B cell (primary cell): ENCODE measurements around the gene ACSM3. TPM values are rescaled to one million over a fixed set of nuclear protein-coding genes. Genes with fewer than 3 reads are reported as not detected.
A peak's percentile ranks its signal among the peaks of the same experiment; 100 is the strongest.

ENCODE experiments used
- ATAC-seq: fragments of 200-7000 bp; cut with Tn5 transposase; one replicate; pipeline ENCODE4 v1.10.0; 2021; ENCODE audit warnings: low read depth, mild to moderate bottlenecking, moderate number of reproducible peaks, moderate library complexity
- CTCF ChIA-PET: fragments of 350-600 bp; sonication (Branson Sonifier 250); formaldehyde crosslinking; loops from one replicate; lab custom pipeline; 2021; ENCODE audit warnings: antibody characterized with exemption, inconsistent platforms; lab: Charles Lee
- POLR2A ChIA-PET: fragments of 350-600 bp; sonication (Branson Sonifier 250); formaldehyde crosslinking; loops from one replicate; lab custom pipeline; 2021; ENCODE audit warnings: antibody characterized with exemption; lab: Charles Lee
- DNase-seq: peaks from one replicate; pipeline ENCODE4 v3.0.0; 2013
- H2AFZ ChIP-seq: 2 replicates; pipeline ENCODE4 v1.6.1; 2012; ENCODE audit warnings: mild to moderate bottlenecking, low read depth, low read length; ENCODE audit not compliant: insufficient read depth, poor library complexity, severe bottlenecking
- H3K27ac ChIP-seq, 2 donors: 1 replicate in 1 of 2; 2 replicates in 1 of 2; pipeline ENCODE4 v1.5.1; 2012 to 2013; ENCODE audit warnings: low read length in 2 of 2, mild to moderate bottlenecking in 2 of 2, moderate library complexity in 1 of 2
- H3K27me3 ChIP-seq, 4 experiments: fragments of 200-600 bp in 1 of 4; sonication (generic) in 1 of 4; replicated peaks in 1 of 4; 1 replicate in 2 of 4; 2 replicates in 2 of 4; pipeline versions ENCODE4 v1.6.1 to v1.7.0; 2013 to 2016; ENCODE audit warnings: low read length in 3 of 4, mild to moderate bottlenecking in 2 of 4, mixed read lengths in 1 of 4, moderate library complexity in 1 of 4; ENCODE audit not compliant: insufficient read depth in 4 of 4, control insufficient read depth in 3 of 4; ENCODE audit errors: control extremely low read depth in 1 of 4
- H3K36me3 ChIP-seq, 2 experiments: replicated peaks in 1 of 2; 1 replicate in 1 of 2; 2 replicates in 1 of 2; pipeline versions ENCODE4 v1.6.1 to v1.7.1; 2013; ENCODE audit warnings: low read length in 1 of 2; ENCODE audit not compliant: insufficient read depth in 2 of 2, control insufficient read depth in 1 of 2; ENCODE audit errors: control extremely low read depth in 1 of 2, extremely low read depth in 1 of 2
- H3K4me1 ChIP-seq, 2 donors: fragments of 200-600 bp in 1 of 2; sonication (generic) in 1 of 2; 1 replicate in 1 of 2; 2 replicates in 1 of 2; pipeline versions ENCODE4 v1.5.1 to v1.6.1; 2013 to 2017; ENCODE audit warnings: low read length in 2 of 2; ENCODE audit not compliant: control insufficient read depth in 2 of 2, insufficient read depth in 2 of 2
- H3K4me2 ChIP-seq: replicated peaks from 2 replicates; pipeline ENCODE3; 2012; ENCODE audit warnings: mild to moderate bottlenecking, low read depth, low read length; ENCODE audit not compliant: poor library complexity, severe bottlenecking
- H3K4me3 ChIP-seq, 5 experiments: fragments of 200-600 bp in 1 of 5; sonication (generic) in 1 of 5; 1 replicate in 3 of 5; 2 replicates in 2 of 5; pipeline versions ENCODE4 v1.5.1 to v1.7.0; 2011 to 2016; ENCODE audit warnings: low read length in 4 of 5, mild to moderate bottlenecking in 4 of 5, low read depth in 2 of 5, control low read depth in 1 of 5, moderate library complexity in 1 of 5; ENCODE audit not compliant: insufficient read depth in 1 of 5; ENCODE audit errors: control extremely low read depth in 1 of 5, extremely low read depth in 1 of 5
- H3K79me2 ChIP-seq: fragments of 200-600 bp; sonication (generic); one replicate; pipeline ENCODE4 v1.6.0; 2016; ENCODE audit warnings: low read length; ENCODE audit not compliant: control insufficient read depth, insufficient read depth
- H3K9ac ChIP-seq: fragments of 200-600 bp; sonication (generic); 2 replicates; pipeline ENCODE4 v1.6.1; 2017; ENCODE audit warnings: mild to moderate bottlenecking, low read length, moderate library complexity
- H3K9me3 ChIP-seq, 3 donors: one replicate each; pipeline versions ENCODE4 v1.6.1 to v1.7.1; 2013; ENCODE audit warnings: low read length in 2 of 3; ENCODE audit not compliant: control insufficient read depth in 2 of 3, insufficient read depth in 1 of 3; ENCODE audit errors: control extremely low read depth in 1 of 3
- H4K20me1 ChIP-seq: 2 replicates; pipeline ENCODE4 v1.6.0; 2012; ENCODE audit warnings: mild to moderate bottlenecking, low read length; ENCODE audit not compliant: insufficient read depth, control insufficient read depth, poor library complexity, severe bottlenecking
- H3K27ac Mint-ChIP-seq: one replicate; pipeline ENCODE4 v1.8.0; 2021; ENCODE audit warnings: mixed read lengths
- H3K27me3 Mint-ChIP-seq: one replicate; pipeline ENCODE4 v1.8.0; 2021; ENCODE audit warnings: mixed read lengths
- H3K4me1 Mint-ChIP-seq: one replicate; pipeline ENCODE4 v1.8.0; 2021; ENCODE audit warnings: mixed read lengths
- H3K4me3 Mint-ChIP-seq: one replicate; pipeline ENCODE4 v1.8.0; 2021; ENCODE audit warnings: mixed read lengths
- H3K9me3 Mint-ChIP-seq: one replicate; pipeline ENCODE4 v1.8.0; 2022; ENCODE audit warnings: mixed read lengths; ENCODE audit not compliant: insufficient read depth
- CTCF ChIP-seq: fragments of 200-600 bp; IDR thresholded peaks from one replicate; pipeline ENCODE4 v1.8.0; 2022; ENCODE audit warnings: antibody characterized with exemption, mild to moderate bottlenecking
- EZH2 ChIP-seq: IDR thresholded peaks from 2 replicates; pipeline ENCODE4 v1.6.1; 2012; ENCODE audit warnings: borderline replicate concordance, low read depth, mild to moderate bottlenecking, moderate library complexity, low read length; ENCODE audit not compliant: insufficient read depth, poor library complexity, severe bottlenecking
- WGBS: methylation state at CpG from one replicate; pipeline ENCODE4 v1.1.5; 2013; ENCODE audit warnings: missing lambda C conversion rate; ENCODE audit not compliant: insufficient coverage; 5-methylcytosine and 5-hydroxymethylcytosine counted together
- intact Hi-C: fragments of 100-400 bp; cut with micrococcal nuclease; formaldehyde crosslinking; loops from one replicate; pipeline ENCODE4 v1.10.0; 2022
- polyA plus RNA-seq: library from polyadenylated mRNA; depleted of rRNA; stranded (reverse); fragments of >200 nt; gene quantifications from 2 replicates; pipeline ENCODE4 v1.2.3, GENCODE V29; 2012
- total RNA-seq, 2 donors: library from RNA; stranded (reverse); fragments of 120-200 nt in 1 of 2; gene quantifications; 1 replicate in 1 of 2; 2 replicates in 1 of 2; pipeline versions ENCODE4 v1.2.3 to v1.2.4, GENCODE V29; 2013 to 2022

Gene ACSM3
- total and polyA plus RNA-seq, 2 donors (not counting 1 experiment from before 2014, with no cell fraction given): 6.3 to 84.2 TPM

- ATAC-seq (peak; percentile 82), DNase-seq (peak; percentile 92)
- Histone ChIP-seq H3K79me2 (peaks cover 32% of the 10 kb centered on the region), H4K20me1 (peaks cover 28% of the 10 kb centered on the region), H3K36me3 (peaks cover 13 to 30% of the 10 kb centered on the region in 2 experiments), H3K27me3 (no peaks in the 10 kb centered on the region), H3K27ac (peak overlapping the region; percentile 90 to 97), H2AFZ (peak overlapping the region; percentile 88), H3K4me1 (peaks cover 19 to 23% of the 10 kb centered on the region in 2 donors), H3K9me3 (peaks cover 0 to 3% (median 0%) of the 10 kb centered on the region in 3 donors), H3K9ac (peak overlapping the region; percentile 80), H3K4me2 (peak overlapping the region; percentile 78), H3K4me3 (peak overlapping the region; percentile 74 to 100 (median 90))
- no peaks in the 10 kb centered on the region for H3K27me3 Mint-ChIP-seq
- ChIA-PET CTCF (interaction anchor here (3.6 kb wide), 1 partner anchor 64 kb away, joined by 13 read pairs; no protein-coding TSS in a partner anchor), POLR2A (interaction anchor here (0.8 to 1.0 kb wide), 2 partner anchors 23 to 65 kb away, joined by 4 to 5 read pairs; partner anchors contain the start of gene ACSM3)
- TF ChIP-seq EZH2 (no peak), CTCF (no peak)
- no peaks in the 10 kb centered on the region for H3K9me3 Mint-ChIP-seq
- intact Hi-C loops: loop anchor here (1.0 to 10.0 kb wide), 6 partner anchors 22 to 1450 kb away; partner anchors contain the start of genes CCP110, ERI2, GDE1 and LDAF1
- peaks cover 22% of the 10 kb centered on the region for H3K4me1 Mint-ChIP-seq
- peak overlapping the region; percentile 95 for H3K4me3 Mint-ChIP-seq
- H3K27ac Mint-ChIP-seq: peak overlapping the region; percentile 97
- whole genome bisulfite sequencing: 2% methylated on average over 22 of the region's 36 CpGs
Measured at GRCh38 chr16:20740901-20741521, 22.8 kb upstream of the ACSM3 start.
